T-helper 17 cell (primary cell): Measurements from ENCODE around the gene PLPP6. TPM values are rescaled to one million over a fixed set of nuclear protein-coding genes. Genes with fewer than 3 reads are reported as not detected.

ENCODE experiments used
- total RNA-seq, 4 donors: library from RNA in 2 of 4; stranded (reverse) in 2 of 4; gene quantifications; one replicate each; pipeline ENCODE4 v1.2.3 and lab custom pipeline; 2022 to 2026

PLPP6 gene
- total RNA-seq, 2 donors from 2014 or later, result 5.9 to 7.7 TPM

Other genes with a start within 250 kb of the PLPP6 start
- under 1 TPM; 0.07 to 0.13 TPM for gene SLC1A1, start 171.8 kb upstream of the PLPP6 start, total RNA-seq
- 1 to 10 TPM; 5.7 to 9.2 TPM for gene SPATA6L, start 4.2 kb downstream of the PLPP6 start, total RNA-seq
- gene CDC37L1, start 17.3 kb downstream of the PLPP6 start, total RNA-seq, result 10 to 100 TPM; 18.2 to 20.1 TPM
- 10 to 100 TPM; 14.2 to 15.2 TPM for gene AK3, start 78.9 kb downstream of the PLPP6 start, total RNA-seq
- 10 to 100 TPM; 23.5 to 28.1 TPM for gene RCL1, start 130.7 kb downstream of the PLPP6 start, total RNA-seq